ELR (cell line): Measurements from ENCODE around the gene LAD1.

Experiments
- DNase-seq: peaks from one replicate; pipeline ENCODE4 v3.0.0-alpha.2; 2015; ENCODE audit warnings: low read depth

LAD1 gene

DNA sequence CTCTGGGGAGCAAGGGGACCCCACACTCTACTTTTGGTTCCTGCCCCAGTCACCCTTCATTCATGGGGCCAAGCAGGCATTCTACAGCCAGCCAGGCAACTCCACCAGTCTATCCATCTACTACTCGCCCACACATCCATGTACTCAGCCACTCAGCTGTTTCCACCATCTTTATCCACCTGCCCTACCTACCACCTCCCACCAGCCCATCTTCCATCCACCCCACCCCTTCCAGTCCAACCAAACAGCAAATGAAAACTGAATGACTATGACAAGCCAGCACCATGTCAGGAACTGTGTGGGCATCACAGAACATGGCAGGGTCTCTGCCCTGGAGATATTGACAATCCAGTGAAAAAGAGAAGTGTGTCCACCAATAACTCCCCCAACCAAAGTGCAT, 7.9 kb downstream of the LAD1 start:
- DNase-seq: no peak

DNA sequence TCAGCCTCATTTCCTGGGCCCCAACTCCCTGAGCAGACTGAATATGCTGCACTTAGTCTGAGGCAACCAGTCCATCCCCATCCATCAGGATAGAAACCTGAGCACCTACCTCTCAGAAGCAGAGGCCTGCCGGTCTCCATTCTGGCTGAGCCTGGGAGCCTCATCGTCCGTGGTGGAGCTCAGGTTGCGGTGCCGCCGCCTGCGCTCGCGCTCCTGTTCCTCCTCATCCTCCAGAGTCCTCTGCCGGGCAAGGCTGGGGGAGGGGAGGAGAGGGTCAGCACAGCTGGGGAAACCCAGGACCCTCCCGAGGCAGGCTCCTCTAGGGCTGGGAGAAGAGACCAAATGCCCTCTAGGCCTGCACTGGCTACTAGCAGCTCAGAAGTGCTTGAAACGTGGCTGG, 10.1 kb downstream of the LAD1 start:
- DNase-seq: no peak

DNA sequence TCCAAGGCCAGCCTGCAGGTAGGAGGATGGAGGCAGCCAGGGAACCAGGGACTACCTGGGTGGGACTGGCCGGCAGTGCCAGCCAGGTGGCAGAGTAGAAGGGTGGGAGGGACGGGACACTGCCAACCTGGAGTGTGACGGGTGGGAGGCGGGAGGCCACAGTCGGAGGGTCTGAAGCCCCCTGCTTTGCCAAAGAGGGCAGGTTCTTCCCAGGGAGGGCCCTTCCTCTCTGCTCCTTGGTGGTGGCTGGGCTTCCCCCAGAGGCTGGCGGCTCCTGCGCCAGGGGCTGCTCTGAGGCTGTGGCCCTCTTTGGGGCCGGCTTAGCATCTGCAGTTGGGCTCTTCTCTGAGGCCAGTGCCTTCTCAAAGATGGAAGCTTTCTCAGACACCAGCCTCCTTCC, 12.9 kb downstream of the LAD1 start:
- no peak for DNase-seq

DNA sequence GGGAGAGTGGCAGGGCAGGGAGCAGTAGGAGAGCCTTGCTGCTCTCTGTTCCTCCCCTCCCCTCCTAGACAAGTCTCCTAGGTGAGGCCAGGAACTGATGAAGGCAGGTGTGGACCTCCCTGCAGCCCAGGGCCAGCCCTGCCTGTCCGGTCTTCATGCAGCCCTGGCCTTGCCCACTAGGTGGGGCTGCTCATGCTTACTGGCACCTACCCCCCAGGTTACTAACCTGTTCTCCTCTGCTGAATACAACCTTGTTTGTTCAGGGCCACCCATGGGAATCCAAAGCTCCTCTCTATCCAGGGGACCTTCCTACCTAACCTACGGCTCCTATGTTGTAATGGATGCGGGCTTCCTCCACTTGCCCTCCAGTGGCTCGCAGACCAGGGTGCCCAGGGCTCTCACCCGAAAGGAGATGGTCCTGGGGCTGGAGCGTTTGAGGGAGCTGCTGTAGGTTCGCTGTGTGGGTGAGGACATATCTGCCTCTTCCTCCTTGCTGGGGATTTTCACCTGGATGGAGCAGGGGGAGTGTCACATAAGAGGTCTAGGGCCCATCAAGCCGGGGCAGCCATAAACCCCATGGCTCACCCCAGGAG, 13.7 kb downstream of the LAD1 start:
- peak; percentile 63 for DNase-seq

DNA sequence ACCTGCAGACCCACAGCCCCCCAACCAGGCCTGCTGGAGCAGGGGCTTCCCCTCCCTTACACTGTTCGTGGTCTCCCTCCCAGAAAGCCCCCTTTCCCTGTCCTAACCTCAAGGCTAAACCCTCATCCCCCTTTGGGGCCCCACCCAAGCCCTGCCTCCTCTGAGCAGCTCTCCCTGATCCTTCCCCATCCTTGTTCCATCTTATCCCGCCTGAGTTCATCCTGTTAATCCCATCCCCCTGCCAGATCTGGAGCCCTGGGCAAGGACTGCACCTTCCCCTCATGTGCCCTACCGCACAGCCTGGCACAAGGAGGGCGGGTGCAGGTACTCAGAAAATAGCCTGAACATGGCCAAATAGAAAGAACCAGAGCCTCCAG, 14.7 kb downstream of the LAD1 start:
- no peak for DNase-seq

DNA sequence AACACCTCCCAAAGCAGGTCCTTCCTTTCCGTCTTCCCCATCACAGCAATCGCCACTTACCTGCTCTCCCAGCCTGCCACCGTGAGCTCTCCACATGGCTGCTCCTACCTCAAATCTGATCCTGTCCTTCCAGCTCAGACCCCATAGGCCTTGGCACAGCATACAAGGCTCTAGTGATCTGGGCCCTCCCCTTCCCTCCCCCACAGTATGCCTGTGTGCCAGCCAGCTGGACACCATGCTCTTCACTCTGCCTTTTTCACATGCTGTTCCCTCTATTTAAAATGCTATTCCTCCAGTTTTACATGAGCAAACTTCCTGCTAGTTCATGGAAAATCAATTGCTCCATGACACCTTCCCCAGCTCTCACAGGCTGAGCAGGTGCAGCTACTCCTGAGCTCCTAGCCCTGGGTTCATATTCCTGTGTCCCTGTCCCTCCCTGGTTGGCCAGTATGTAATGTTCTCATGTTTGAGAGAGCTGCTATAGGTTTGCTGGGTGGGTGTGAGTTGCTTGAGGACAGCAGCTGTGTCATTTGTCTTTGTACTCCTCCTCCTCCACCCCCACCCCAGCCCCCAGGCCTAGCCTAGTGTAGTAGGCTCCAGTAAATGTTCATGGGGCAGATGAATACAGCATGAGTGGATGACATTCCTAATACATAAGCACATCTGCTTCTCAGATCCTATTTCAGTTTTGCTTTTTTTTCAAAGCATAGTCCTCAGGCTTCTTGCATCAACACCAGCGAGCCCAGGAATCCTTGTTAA, 15.3 kb downstream of the LAD1 start:
- peak; percentile 95 for DNase-seq

DNA sequence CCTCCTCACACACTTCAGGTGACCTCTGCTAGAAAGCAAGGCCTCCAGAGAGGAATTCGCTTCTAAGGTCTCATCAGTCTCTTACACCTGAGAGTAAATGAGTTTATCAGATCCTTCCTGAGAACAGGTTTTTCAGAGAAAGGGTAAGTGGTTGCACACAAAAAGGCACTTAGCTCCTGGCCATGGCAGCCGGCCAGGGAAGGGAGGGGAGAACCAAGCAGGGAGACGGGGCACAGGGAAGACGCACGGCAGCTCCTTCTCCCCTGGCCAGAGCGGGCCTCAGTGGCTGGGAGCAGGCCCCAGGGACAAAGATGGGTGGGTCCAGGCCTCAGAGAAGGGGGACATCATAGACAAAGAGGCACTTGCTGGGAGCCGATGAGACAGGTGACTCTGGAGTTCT, 18.0 kb downstream of the LAD1 start:
- no peak for DNase-seq

DNA sequence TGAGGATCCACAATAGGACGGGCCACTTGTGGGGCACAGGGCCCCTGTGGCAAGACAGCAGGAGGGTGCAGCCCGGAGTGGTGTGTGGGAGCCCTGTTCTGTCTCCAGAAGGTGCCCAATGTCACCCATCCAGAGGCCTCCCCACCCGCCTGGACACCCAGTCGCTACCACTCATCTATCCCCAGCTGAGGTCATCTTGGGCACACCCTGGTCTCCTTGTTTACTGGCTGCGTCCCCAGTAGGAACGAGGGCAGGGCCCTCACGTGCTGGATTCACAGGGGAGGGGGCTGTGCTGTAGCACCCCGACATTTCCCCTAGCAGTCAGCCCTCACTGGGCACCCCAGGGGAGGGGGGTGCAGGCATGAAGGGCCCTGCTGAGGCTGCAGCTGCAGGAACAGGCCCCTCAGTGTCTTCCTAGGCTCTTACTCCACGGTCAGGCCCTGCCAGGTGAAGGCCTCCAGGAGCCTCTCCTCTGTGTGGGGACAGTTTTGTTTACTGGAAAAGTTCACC, 19.3 kb downstream of the LAD1 start:
- DNase-seq: no peak

DNA sequence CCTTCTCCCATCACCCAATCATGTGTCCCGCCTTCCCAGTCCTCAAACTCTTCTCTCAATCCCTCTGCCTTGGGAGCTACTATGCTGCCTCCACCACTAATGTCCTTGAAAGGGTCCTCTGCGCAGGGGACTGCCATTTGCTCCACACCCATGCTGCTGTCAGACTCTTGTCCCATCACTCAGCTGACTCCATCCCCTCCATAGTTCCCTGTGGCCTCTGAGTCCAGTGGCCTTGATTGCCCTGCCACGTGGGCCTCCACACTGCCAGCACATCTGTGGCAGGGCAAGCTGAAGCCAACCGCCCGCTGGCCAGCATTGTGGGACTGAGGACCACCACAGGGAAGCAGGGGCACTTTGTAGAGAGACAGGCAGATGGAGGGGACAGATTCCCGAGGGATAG, 20.3 kb downstream of the LAD1 start:
- no peak for DNase-seq

DNA sequence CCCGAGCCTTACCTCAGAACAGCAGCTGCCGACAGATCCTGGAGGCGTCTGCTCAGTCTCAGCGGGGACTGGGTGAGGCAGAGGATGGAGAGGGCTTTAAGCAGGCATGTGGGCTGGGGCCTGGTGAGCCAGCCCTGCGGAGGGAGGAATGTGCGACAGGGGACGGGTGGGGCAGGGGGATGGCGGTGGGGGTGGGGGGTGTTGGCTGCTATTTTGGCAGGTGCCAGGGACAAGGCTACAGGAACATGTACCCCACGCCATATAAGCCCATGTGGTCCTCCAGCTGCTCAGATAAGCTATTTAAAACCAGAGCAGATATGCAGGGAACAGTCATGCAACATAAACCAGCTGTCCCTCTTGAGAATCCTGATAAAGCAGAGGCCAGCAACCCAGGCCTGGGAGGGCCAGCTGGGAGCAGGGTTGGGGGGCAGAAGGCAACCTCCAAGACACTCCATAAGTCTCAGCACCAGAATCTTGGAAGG, 21.5 kb downstream of the LAD1 start, which contains the start of gene TNNT2:
TNNT2 (minus strand) TSS at position 70 of the 482 bp plus-strand sequence. CDS start 4,426 bp downstream, outside the sequence.
- no peak for DNase-seq

DNA sequence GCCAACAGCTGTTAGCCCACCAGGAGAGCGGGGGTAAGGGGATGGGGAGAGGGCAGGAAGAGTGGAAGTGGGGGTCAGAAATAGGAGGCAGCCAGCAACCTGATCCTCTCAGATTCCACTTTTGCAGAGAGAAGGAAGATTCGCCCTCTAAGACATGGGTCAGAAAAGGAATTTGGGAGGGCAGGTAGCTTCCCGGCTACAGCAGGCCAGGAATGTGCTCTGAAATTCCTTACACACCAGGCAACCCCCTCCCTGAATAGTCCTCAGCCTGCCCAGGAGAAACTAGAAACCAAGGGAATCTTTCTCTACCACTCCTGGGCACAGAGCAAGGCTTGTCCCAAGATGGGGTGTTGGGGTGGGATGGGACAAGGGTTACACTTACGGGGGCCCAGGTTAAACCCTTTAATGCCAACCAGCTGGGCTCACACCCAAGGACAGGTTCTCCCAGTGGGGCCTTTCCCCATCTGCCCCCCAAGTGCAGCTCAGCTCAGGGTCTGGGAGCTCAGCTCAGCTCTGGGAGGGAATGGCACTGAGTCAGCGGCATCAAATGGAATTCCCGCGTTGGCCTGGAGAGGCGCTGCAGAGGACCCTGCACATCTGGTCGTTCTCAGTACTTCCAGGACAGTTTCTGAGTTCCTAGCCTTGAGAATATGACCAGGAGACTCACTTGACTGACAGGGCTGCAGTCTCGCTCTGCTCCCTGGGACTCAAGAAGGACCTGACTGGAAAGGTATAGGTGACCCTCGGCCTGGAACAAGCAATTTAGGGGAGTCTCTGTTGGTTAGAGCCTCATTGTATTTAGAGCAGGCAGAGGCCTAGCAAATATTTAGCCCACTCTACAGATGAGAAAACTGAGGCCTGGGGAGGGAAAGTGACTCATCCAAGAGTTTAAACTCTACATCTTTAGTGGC, 22.4 kb downstream of the LAD1 start:
- DNase-seq: peak; percentile 51

DNA sequence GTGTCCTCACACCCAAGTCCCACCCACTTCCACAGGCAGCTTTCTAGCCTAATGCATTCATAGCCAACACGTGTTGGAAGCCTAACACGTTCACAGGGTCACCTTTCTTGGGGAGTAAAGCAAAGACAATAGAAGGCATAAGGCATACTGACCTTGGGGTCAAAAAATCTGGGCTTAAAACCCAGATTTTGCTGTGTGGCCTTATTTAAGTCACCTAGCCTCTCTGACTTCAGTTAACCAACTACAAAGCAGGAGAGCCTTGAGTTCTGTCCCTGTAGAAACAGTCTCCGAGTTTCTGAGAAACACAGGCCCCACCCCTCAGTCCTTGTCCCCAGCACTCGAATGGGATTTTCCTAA, 23.0 kb downstream of the LAD1 start:
- DNase-seq: no peak

DNA sequence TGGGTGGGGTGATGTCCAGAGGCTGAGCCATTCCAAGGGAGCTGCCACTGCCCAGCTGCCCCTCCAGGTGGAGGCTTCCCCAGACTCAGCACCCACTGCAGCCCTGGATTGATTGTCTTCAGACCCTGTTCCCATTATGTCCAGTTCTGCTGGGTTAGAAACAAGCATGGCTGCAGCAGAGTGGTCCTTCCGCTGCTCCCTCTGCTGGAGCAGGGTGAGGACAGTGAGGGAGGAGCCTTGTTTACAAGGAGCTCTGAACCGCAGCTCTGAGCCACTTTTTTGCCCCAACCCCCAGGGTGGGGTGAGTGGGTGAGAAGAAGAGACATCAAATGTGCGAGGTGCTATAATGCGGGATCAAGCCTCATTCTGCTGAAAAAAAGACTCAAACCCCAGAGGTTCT, 24.0 kb downstream of the LAD1 start:
- DNase-seq: no peak

DNA sequence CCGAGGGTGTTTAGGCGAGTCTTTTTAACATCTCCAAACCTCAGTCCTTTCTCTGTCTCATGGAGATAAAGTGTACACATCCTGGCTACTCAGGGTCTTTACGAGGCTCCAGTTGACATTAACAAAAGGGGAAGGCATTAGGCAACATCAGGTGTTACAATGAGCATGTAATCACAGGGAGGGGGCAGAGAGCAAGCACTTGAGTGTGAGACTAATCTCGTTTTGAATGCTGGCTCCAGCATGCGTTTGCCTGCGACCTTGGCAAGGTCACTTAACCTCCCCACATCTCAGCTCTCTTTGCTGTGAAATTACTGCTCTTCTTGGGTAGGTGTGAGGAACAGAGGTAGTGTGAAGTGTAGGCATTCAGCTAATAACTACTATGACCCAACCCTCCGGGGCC, 24.8 kb downstream of the LAD1 start:
- DNase-seq: no peak

DNA sequence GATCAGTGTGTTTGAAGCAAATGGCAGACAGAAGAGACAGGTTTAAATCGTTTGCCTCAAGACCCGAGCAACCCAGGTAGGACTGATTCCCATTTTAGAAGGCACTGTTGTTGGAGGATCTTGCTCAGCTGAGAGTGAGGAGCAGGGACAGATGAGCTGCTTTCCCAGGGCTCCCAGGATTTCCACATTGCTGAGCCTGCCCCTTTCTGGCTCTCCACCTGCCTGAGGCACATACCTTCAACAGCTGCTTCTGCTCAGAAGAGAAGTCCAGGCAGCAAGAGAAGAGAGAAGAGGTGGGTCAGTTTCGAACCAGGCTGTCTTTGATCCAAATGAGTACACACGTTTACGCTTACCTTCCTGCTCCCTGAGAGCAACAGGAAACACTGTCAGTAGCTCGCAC, 27.3 kb downstream of the LAD1 start:
- DNase-seq: no peak

DNA sequence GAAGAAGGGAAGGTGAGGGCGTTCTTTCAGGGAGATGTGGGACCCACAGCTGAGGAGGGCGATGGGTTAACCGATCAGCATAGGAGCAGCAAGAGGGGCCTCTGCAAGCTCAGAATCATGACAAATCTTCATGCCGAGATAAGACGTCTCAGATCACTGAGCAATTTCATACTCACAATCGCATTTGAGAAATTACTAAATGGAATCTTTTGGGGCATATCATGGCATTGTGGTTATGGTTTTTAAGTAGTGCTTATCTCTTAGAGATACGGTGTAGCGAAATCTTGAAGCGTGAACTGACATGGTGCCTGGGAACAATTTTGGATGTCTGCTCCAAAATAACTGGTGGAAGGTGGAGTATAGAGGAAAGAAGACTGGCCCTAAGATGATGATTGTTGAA, 27.8 kb downstream of the LAD1 start:
- DNase-seq: no peak

DNA sequence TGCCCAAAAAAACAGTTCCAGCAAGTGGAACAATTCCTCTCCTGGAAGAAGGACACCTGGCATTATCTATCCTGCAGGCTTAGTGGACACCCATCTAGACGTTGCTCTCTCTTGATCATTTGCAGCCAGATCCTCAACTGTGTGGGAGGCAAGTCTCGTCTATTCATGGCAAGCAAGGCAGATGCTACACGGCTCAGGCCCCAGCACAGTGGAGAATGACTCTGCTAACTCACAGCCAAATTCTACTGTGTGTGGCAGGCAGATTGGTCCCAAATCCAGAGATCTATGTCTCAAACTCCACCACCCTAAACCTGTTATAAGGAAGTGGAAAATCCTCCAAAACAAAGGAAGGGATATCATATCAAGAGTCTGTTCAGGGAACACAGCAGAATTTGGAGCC, 28.6 kb downstream of the LAD1 start:
- no peak for DNase-seq

DNA sequence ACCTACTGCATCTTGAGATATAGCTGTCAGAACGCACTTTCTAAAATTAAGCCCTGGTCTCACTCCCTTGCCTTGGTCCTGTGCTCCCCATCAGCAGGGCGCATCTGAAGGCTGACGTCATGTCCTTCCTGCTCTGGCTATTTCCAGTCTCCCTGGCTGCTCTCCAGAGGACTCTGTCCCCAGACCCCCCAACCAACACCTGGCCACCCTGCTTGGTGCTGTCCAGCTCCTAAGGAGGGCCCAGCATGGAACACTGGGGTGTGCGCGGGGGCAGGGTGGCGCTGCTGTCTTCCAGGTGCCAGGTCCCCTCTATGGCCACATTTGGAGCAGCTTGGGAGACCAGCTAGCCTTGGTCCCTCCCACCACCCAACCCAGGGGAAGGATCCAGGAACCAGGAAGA, 29.9 kb downstream of the LAD1 start:
- no peak for DNase-seq

DNA sequence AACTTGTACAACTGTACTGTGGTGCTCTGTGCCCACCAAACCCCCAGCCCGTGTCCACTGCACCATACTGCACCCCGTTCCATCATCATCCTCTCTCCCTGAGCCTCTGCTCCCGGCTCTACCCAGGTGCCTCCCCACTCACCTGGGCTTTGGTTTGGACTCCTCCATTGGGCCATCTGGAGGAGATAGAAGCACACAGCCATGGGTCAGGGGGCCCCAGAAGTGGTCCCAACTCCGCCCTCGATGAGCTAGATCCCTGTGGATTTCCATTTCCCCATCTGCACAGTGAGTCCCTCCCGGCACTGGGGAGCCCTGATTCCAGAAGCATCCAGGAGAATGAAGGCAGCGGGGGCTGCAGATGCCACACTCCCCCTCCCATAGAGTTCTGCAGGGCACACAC, 32.4 kb downstream of the LAD1 start:
- no peak for DNase-seq

DNA sequence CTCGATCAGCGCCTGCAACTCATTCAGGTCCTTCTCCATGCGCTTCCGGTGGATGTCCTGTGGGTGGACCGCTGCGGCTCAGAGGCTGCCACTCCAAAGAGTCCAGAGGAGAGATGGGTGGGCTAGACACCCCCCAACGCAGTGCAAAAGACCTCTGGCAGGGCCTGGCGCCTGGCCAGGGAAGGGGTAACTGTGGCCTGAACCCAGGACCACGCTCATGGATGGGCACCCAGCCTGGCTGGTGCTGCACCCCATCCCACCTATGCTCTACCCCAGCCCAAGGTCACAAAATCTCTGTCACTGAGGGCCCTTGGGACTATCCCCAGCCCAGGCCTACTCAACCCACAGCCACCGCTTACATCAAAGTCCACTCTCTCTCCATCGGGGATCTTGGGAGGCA, 33.9 kb downstream of the LAD1 start:
- DNase-seq: no peak

DNA sequence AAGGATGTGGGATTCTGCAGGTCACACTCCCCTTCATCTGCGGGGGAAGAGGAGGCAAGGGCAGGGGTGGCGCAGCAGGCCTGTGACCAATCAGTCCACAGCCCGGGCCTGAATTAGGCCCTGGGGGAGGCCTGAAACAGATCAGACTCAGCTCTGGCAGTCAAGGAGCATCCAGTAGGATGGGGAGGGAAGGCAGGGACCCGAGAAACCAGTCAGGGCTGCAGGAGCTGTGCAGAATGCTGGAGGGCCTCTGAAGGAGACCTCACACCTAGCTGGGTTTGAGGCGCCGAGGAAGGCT, 34.4 kb downstream of the LAD1 start:
- no peak for DNase-seq

DNA sequence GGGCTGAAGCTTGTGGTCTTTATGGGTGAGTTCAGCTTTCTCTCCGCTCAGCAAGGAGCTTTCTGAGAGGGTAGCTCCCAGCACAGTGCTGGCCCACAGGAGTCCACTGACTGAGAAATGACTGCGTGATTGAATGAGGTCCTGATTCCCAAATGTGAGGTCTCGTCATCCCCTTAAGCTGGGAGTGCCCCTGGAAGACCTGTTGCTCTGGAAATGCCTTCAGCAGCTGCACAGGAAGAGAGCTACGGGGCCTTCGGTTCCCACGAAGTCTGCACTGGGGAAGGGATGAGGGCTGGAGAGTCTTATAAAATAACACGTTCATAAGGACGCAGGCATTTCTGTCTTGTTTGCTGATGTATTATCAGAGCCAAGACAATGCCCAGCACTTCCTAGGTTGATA, 35.7 kb downstream of the LAD1 start:
- no peak for DNase-seq

DNA sequence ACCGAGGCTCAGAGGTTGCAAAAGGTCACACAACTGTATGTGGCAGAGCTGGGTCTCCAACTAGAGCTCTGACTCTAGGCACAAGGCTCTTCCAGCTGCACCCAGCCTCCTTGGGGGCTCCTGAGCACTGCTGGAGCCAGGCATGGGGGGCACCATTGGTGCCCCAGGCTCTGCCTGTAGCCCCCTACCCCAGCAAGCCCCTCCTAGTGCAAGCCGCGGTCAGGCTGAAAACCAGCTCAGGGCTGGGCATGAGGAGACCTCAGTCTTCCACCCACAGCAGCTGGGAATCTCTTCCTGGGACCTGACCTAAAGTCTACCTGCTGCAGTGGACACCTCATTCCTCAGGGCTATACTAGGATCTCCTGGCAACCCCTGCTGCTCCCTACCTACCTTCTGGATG, 36.2 kb downstream of the LAD1 start:
- no peak for DNase-seq
